Astrocyte (in vitro differentiated cells and primary cell): ENCODE data around the gene FBXO48.

Experiments used
- CTCF ChIP-seq: IDR thresholded peaks from 2 replicates; pipeline ENCODE4 v1.5.1; 2011; ENCODE audit warnings: low read depth, mild to moderate bottlenecking, inconsistent platforms, low read length, moderate library complexity; ENCODE audit not compliant: insufficient read depth
- EZH2 ChIP-seq: IDR thresholded peaks from 2 replicates; pipeline ENCODE4 v1.6.1; 2012; ENCODE audit warnings: mild to moderate bottlenecking, low read length, inconsistent platforms; ENCODE audit not compliant: insufficient read depth

- no peak for TF ChIP-seq CTCF
- no peak for TF ChIP-seq EZH2
Observed at GRCh38 chr2:68454719-68455118, 12.4 kb downstream of the FBXO48 start.
